Duodenal mucosa (tissue), 2 donors: ENCODE measurements around the gene HSPA1A.

Experiments
- H3K27ac ChIP-seq: one replicate; pipeline ENCODE4 v1.7.0; 2013; ENCODE audit warnings: low read depth, low read length
- H3K27me3 ChIP-seq, 2 donors: one replicate each; pipeline ENCODE4 v1.7.0; 2013; ENCODE audit warnings: low read length in 2 of 2, control low read depth in 1 of 2; ENCODE audit not compliant: insufficient read depth in 2 of 2, control insufficient read depth in 1 of 2
- H3K36me3 ChIP-seq, 2 donors: one replicate each; pipeline ENCODE4 v1.7.0; 2013; ENCODE audit warnings: low read length in 2 of 2, control low read depth in 1 of 2; ENCODE audit not compliant: insufficient read depth in 2 of 2, control insufficient read depth in 1 of 2
- H3K4me1 ChIP-seq, 2 donors: one replicate each; pipeline ENCODE4 v1.7.0; 2013; ENCODE audit warnings: low read length in 2 of 2, control low read depth in 1 of 2; ENCODE audit not compliant: insufficient read depth in 2 of 2, control insufficient read depth in 1 of 2
- H3K4me3 ChIP-seq, 2 donors: one replicate each; pipeline ENCODE4 v1.7.0; 2013; ENCODE audit warnings: low read length in 2 of 2, low read depth in 1 of 2
- H3K9ac ChIP-seq, 2 donors: one replicate each; pipeline ENCODE4 v1.7.0; 2013; ENCODE audit warnings: low read length in 2 of 2, low read depth in 1 of 2
- H3K9me3 ChIP-seq, 2 donors: one replicate each; pipeline ENCODE4 v1.7.0; 2013; ENCODE audit warnings: low read length in 2 of 2, control low read depth in 1 of 2; ENCODE audit not compliant: control insufficient read depth in 1 of 2

Gene HSPA1A

DNA sequence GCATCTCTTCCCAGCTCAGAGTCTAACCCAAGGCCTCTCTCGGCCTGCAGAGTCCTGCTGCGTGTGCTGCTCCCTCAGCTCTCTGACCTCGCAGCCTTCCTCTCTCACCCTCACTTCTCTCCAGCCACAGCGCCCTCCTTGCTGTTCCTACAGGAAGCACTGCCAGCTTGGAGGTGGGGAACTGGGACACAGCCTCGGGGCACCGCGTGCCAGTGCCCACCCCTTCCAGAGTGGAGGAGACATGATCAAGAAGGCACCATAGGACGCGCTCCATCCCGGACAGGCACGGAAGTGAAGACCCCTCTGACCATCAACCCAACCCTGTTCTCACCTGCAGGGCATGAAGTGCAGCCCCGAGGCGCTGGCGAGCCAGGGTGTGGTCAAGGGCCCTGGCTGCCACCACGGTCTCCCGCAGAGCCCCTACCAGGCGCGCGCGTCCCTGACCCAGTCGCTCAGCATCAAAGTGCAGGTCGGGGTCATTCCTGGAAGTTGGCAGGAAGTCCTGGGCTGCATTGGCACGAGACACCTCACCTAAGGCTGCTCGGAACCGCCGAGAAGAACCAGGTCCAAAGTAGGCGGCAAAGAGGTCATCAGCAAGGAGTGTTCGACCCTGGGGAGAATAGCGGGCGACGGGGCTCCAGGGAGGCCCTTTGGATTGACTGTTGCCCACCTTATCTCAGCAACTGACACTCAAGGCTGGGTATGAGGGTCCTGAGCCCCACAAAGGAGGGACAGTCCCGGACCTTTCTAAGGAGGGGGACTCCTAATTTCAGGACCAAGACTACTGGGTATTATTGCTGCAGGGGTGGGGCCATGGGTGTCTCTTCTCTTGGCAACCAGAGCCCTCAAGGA is 39.5 kb upstream of the HSPA1A start:
- peaks cover 32 to 35% of the 10 kb centered on the region in 2 donors for H3K4me1 ChIP-seq
- peaks cover 11 to 23% of the 10 kb centered on the region in 2 donors for H3K36me3 ChIP-seq
- no peaks in the 10 kb centered on the region for H3K9me3 ChIP-seq
- H3K27ac ChIP-seq = no peak overlapping the region
- peak overlapping the region; percentile 37 to 48 for H3K4me3 ChIP-seq
- H3K9ac ChIP-seq = peak overlapping the region; percentile 57 to 68
- no peaks in the 10 kb centered on the region for H3K27me3 ChIP-seq

DNA sequence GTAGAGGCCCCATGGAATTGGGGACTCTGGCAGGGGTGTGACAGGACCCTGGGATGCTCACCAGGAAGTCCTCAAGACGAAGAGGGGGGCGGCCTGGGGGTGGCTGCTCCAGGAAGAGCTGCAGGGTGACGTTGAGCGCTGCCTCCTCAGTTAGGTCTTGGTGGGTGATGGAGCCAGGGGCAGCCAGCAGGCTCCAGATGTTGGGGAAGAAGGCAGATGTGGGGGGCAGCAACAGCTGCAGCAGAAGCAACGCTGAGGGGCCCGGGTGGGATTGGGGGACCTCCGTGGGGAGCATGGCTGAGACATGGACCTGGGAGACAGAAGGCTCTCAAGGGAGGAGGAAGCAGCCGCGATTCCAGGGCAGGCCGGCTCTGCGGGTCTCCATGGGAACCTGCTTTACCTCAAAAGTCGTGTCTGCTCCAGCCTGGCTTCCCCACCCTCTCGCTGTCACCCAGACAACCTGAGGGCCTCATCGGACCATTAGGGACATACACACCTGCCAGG is 38.8 kb upstream of the HSPA1A start:
- Histone ChIP-seq H3K4me3 (peak overlapping the region; percentile 37 to 48), H3K9ac (peak overlapping the region; percentile 57 to 68), H3K36me3 (peaks cover 16 to 30% of the 10 kb centered on the region in 2 donors), H3K9me3 (no peaks in the 10 kb centered on the region), H3K27me3 (no peaks in the 10 kb centered on the region), H3K27ac (peak overlapping the region; percentile 65), H3K4me1 (peaks cover 32 to 35% of the 10 kb centered on the region in 2 donors)

DNA sequence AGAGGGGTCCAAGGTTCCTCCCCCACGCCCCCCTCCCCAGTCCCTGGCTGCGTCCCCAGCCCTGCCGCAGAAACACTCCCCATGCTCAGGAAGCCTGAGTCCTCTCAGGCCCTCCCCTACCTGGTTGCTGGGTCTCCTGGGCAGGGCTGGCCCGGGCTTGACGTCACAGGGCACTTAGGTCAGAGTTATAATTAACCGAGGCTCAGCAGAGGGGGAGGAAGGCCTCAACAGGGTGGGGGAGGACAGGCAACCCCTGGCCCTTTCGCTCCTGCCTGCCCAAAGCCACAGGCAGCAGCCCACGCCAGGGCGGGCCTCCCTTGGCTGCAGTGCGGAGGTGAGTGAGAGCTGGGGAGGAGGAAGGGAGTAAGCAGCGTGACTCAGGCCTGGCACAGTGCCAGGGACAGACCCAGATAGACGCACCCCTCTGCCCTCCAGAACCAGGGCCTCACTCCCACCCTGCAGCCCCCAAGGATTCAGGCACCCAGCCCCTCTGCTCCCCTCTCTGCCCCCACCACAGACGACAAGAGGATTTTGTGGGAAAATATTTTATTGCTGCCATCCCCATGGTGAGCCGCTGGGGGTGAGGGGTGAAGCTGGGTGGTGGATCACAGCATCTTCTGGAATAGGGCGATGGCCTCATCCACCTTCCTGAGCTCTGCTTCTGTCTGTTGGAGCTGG is 38.2 kb upstream of the HSPA1A start, which contains the start of gene VWA7:
Gene VWA7 (minus strand): TSS at position 340 of the 678 bp plus-strand sequence. CDS start 549 bp downstream, outside the sequence.
- H3K9me3 ChIP-seq = no peaks in the 10 kb centered on the region
- peak within 1 kb of the TSS; percentile 57 to 68 for H3K9ac ChIP-seq
- peak within 1 kb of the TSS; percentile 65 for H3K27ac ChIP-seq
- peaks cover 32 to 35% of the 10 kb centered on the region in 2 donors for H3K4me1 ChIP-seq
- H3K36me3 ChIP-seq = peaks cover 22 to 36% of the 10 kb centered on the region in 2 donors
- H3K4me3 ChIP-seq = peak within 1 kb of the TSS; percentile 37 to 48
- no peaks in the 10 kb centered on the region for H3K27me3 ChIP-seq

DNA sequence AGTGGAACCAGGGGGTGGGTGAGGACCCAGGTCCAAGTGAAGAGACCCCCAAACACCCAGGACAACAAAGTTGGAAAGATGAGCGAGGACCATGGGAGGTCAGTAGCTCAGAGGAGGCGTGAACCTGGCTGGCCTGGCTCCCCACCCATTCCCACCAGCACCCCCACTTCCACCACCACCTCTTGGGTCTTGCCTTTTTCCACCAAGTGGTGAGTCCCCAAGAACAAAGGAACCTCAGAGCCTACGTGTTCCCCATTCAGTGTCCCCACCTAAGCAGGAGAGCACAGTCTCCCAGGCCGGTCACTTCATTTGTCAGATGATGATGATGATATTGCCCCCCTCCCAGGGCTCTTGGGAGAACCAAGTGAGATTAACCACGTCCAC is 37.7 kb upstream of the HSPA1A start:
- Histone ChIP-seq H3K27me3 (no peaks in the 10 kb centered on the region), H3K9ac (peak overlapping the region in 1 of 2 donors; percentile 68), H3K36me3 (peaks cover 26 to 41% of the 10 kb centered on the region in 2 donors), H3K4me3 (no peak overlapping the region), H3K9me3 (no peaks in the 10 kb centered on the region), H3K27ac (peak overlapping the region; percentile 65), H3K4me1 (peaks cover 32 to 35% of the 10 kb centered on the region in 2 donors)

DNA sequence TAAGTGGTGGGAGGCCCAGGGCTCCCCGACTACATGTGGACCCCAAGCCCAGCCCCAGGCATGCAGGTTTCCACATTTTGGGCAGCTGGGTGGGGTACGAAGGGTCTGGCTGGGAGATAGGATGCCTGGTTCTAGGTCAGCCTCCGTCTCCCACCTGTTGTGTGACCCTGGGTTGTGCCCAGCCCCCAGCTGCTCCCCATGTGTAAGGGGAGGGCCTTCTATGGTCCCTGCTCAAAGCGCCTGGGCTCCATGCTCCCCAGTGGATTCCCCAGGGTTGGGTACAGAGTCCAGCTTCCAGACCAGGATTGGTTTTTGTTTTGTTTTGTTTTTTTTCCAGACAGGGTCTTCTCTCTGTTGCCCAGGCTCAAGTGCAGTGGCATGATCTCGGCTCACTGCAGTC is 37.1 kb upstream of the HSPA1A start:
- H3K4me3 ChIP-seq = no peak overlapping the region

DNA sequence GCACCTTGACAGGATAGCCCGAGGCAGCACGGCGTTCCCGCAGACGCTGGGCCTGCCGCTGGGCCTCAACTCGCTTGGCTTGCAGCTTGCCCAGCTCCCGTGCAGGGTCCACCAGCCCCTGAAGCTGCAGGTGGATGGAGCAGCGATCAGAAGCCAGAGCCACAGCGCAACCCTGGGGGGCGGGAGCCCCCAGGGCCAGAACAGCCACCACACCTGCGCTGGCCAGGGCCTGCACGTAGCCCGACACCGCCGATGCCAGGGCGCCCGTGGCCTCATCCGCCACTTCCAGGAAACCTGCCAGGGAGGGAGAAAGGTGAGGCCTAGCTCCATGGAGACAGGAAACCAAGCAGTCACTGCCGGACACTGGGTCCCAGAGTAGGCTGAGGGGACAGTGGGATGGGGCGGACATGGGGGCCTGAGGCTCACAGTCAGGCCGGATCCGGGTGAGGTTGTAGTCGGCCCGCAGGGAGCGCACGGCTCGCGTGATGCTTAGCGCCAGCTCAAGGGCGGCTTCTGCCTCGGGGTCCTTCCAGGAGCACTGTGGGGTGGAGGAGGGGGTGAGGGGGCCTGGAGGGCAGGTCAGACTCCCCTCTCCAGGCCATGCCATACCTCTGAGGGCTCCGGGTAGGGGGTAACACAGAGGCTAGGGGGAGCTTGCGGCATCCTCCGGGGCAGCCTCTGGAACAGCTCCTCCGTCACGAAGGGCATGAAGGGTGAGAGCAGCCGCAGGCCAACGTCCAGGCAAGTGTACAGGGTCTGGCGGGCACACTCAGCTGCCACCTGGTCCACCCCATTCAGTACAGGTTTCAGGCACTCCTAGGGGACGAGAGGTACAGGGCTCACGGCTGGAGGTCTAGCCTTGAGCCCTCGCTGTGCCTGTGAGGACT is 36.1 kb upstream of the HSPA1A start:
- Histone ChIP-seq H3K27ac (no peak overlapping the region), H3K4me3 (no peak overlapping the region), H3K9me3 (no peaks in the 10 kb centered on the region), H3K4me1 (peaks cover 27 to 35% of the 10 kb centered on the region in 2 donors), H3K9ac (no peak overlapping the region), H3K36me3 (peaks cover 26 to 52% of the 10 kb centered on the region in 2 donors), H3K27me3 (no peaks in the 10 kb centered on the region)

More for the DNA sequence above, 37.1 kb upstream of the HSPA1A start:
- no peak overlapping the region for H3K27ac ChIP-seq
- H3K9ac ChIP-seq = no peak overlapping the region
- H3K27me3 ChIP-seq = no peaks in the 10 kb centered on the region
- no peaks in the 10 kb centered on the region for H3K9me3 ChIP-seq
- peaks cover 26 to 46% of the 10 kb centered on the region in 2 donors for H3K36me3 ChIP-seq
- H3K4me1 ChIP-seq = peaks cover 28 to 35% of the 10 kb centered on the region in 2 donors

DNA sequence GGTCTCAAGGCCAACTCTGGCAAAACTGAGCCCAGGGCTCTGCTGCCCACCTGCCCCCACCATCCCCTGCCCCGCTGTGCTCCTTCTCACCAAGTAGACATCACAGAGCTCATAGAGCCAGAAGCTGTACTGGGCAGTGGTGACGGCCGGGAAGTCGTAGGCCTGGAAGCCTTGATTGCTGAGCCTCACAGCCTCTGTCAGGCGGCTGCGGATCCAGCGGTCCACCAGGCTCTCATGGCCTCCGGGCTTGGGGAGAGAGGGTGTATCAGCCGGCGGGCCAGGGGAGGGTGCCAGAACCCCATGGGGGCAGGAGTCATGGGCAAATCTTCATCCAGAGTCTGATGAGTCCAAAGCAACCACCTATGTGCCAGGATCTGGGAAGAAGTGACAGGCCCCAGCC is 35.4 kb upstream of the HSPA1A start:
- no peaks in the 10 kb centered on the region for H3K27me3 ChIP-seq
- H3K9ac ChIP-seq = no peak overlapping the region
- H3K4me1 ChIP-seq = peaks cover 26 to 33% of the 10 kb centered on the region in 2 donors
- peaks cover 26 to 59% of the 10 kb centered on the region in 2 donors for H3K36me3 ChIP-seq
- H3K4me3 ChIP-seq = no peak overlapping the region
- H3K27ac ChIP-seq = no peak overlapping the region
- no peaks in the 10 kb centered on the region for H3K9me3 ChIP-seq

DNA sequence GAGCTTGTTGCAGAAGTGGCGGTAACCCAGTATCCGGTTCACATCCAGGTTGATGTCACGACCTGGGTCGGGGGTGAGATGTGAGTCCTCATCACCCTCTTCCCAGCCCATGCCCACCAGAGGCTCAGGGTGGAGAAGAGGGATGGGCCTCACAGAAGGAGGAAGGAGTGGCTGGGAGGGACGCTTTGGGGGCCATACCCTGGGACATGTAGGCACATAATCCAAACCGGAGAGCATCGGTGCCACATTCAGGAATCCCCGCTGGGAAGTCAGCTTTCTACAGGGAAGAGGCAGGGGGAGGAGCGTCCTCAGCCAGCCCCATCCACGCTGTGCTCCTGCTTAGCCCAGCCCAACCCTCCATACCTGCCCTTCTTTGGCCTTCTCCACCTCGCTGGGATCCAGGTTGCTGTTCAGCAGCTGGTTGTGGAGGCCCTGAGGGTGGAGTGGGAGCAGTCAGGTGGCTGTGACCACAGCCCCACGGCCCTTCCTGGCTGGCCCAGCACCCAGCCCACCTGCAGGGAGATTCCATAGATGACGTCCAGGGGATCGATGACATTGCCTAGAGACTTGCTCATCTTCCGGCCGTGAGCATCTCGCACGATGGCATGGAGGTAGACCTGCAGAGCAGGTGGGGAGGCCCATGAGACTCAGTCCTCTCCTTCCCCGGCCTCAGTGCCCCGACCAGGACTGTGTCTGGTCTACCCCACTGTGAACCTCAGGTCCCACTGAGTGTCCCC is 34.7 kb upstream of the HSPA1A start:
- H3K4me1 ChIP-seq = peaks cover 19 to 25% of the 10 kb centered on the region in 2 donors
- H3K9me3 ChIP-seq = no peaks in the 10 kb centered on the region
- H3K4me3 ChIP-seq = no peak overlapping the region
- no peaks in the 10 kb centered on the region for H3K27me3 ChIP-seq
- peaks cover 30 to 65% of the 10 kb centered on the region in 2 donors for H3K36me3 ChIP-seq
- H3K9ac ChIP-seq = no peak overlapping the region
- no peak overlapping the region for H3K27ac ChIP-seq
